ENCODE measurements around the gene AUTS2. TPM values are rescaled to one million over a fixed set of nuclear protein-coding genes. Genes with fewer than 3 reads are reported as not detected.
A peak's percentile ranks its signal among the peaks of the same experiment; 100 is the strongest.

The AUTS2 gene
- total and polyA plus RNA-seq, 11 donors, result 3.4 to 14.0 (median 7.3) TPM

DNA sequence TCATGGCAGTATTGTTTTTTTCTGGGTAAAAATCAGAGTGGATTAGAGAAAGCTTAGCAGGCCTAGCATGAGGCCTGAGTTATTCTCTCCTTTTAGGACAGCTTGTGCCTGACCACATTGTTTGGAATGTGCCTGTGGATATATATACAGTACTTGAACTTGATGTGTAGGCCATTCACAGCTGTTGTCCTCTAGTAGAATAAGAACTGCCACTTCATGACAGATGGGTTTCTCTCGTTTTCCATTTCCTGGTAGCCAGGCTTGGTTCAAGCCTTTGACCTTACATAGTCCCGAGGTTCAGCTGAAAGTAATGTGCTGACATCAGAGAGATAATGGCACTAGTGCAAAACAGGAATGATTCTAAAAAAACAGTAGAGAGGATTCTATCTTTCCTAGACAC is 473.9 kb downstream of the AUTS2 start:
- H3K27me3 ChIP-seq, result no peaks in the 10 kb centered on the region
- H3K27ac ChIP-seq, result peak overlapping the region in 7 of 12 donors; percentile 3 to 46 (median 28)
- DNase-seq (no peak), ATAC-seq (peak; percentile 85 to 92 (median 88))
- H3K9me3 ChIP-seq, result no peaks in the 10 kb centered on the region
- H3K4me3 ChIP-seq, result no peak overlapping the region
- TF ChIP-seq POLR2A (IDR thresholded peaks at IDR 0.05) (no peak), CTCF (IDR thresholded peaks at IDR 0.05) (no peak)
- 20 to 35% (median 30%) methylated on average over 2 of the region's 2 CpGs for WGBS, 4 donors
- intact Hi-C loops (cut with DNase I), result no loop called here
- H3K4me1 ChIP-seq, result peaks cover 0 to 12% (median 7%) of the 10 kb centered on the region in 12 donors
- H3K36me3 ChIP-seq, result no peaks in the 10 kb centered on the region

- DNase-seq (no peak), ATAC-seq (no peak)
- H3K4me1 ChIP-seq, result peaks cover 0 to 12% (median 7%) of the 10 kb centered on the region in 12 donors
- no peak overlapping the region for H3K27ac ChIP-seq
- 89 to 96% (median 94%) methylated on average over 1 of the region's 1 CpG for WGBS, 4 donors
- no peaks in the 10 kb centered on the region for H3K27me3 ChIP-seq
- no peaks in the 10 kb centered on the region for H3K36me3 ChIP-seq
- H3K9me3 ChIP-seq, result peaks cover 0 to 5% (median 0%) of the 10 kb centered on the region in 12 donors
- intact Hi-C loops (cut with DNase I), result no loop called here
- no peak overlapping the region for H3K4me3 ChIP-seq
- TF ChIP-seq POLR2A (IDR thresholded peaks at IDR 0.05), result no peak
- no peak for TF ChIP-seq CTCF (IDR thresholded peaks at IDR 0.05)
These were observed 478.1 kb downstream of the AUTS2 start for GRCh38 chr7:70076325-70076724.

DNA sequence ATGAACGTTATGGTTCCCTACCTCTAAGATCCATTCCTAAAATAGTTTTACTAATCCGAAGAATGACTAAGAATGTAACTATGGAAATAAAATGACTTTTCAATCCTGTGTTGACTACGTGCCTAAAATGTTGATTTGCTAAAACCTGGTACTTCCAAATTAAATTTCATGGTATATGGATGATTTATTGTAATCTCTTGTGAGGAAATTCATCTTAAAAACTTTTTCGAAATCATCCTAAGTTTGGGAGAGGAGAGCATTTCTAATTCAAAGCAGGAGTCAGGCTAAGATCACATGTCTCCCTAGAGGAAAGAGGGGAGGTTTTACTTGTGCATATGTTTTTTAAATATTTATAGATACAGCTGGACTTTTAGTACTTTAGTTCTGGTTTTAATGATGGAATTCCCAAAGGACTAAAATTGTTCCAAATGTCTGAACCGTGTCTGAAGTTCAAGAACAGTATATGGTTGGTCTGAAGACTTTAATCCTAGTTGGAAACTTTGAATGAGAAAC is 483.9 kb downstream of the AUTS2 start:
- Histone ChIP-seq H3K4me1 (peaks cover 0 to 5% (median 0%) of the 10 kb centered on the region in 12 donors), H3K27ac (no peak overlapping the region), H3K9me3 (peaks cover 0 to 22% (median 10%) of the 10 kb centered on the region in 12 donors), H3K27me3 (no peaks in the 10 kb centered on the region), H3K36me3 (no peaks in the 10 kb centered on the region), H3K4me3 (no peak overlapping the region)
- intact Hi-C loops (cut with DNase I), result no loop called here
- ATAC-seq, result peak in 2 of 4 donors; percentile 22 to 37
- DNase-seq, result no peak
- TF ChIP-seq CTCF (IDR thresholded peaks at IDR 0.05) (no peak), POLR2A (IDR thresholded peaks at IDR 0.05) (no peak)
- 45 to 57% (median 54%) methylated on average over 5 of the region's 5 CpGs for WGBS, 4 donors

- Histone ChIP-seq H3K4me1 (peaks cover 0 to 22% (median 9%) of the 10 kb centered on the region in 12 donors), H3K36me3 (no peaks in the 10 kb centered on the region), H3K27ac (no peak overlapping the region), H3K4me3 (no peak overlapping the region), H3K27me3 (no peaks in the 10 kb centered on the region), H3K9me3 (peaks cover 0 to 14% (median 7%) of the 10 kb centered on the region in 12 donors)
- no peak for TF ChIP-seq CTCF (IDR thresholded peaks at IDR 0.05)
- TF ChIP-seq POLR2A (IDR thresholded peaks at IDR 0.05), result no peak
- ATAC-seq, result no peak
- no peak for DNase-seq
- intact Hi-C loops (cut with DNase I), result loop anchor here in 1 of 10 donors (5.0 kb wide), 1 partner anchor 204 kb away; no protein-coding TSS in a partner anchor
- 97 to 98% (median 97%) methylated on average over 2 of the region's 2 CpGs for WGBS, 4 donors
These were observed 493.1 kb downstream of the AUTS2 start for GRCh38 chr7:70091362-70091761.
